Measurements from ENCODE around the gene POU4F1. TPM values are rescaled to one million over a fixed set of nuclear protein-coding genes. Genes with fewer than 3 reads are reported as not detected.
A peak's percentile ranks its signal among the peaks of the same experiment; 100 is the strongest.
"Not testable (repeated sequence)": the region's sequence is repeated elsewhere in the genome, so short reads cannot be mapped to it uniquely, and the experiment has no call there.

Gene POU4F1, protein sequence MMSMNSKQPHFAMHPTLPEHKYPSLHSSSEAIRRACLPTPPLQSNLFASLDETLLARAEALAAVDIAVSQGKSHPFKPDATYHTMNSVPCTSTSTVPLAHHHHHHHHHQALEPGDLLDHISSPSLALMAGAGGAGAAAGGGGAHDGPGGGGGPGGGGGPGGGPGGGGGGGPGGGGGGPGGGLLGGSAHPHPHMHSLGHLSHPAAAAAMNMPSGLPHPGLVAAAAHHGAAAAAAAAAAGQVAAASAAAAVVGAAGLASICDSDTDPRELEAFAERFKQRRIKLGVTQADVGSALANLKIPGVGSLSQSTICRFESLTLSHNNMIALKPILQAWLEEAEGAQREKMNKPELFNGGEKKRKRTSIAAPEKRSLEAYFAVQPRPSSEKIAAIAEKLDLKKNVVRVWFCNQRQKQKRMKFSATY
- total RNA-seq: under 0.01 TPM in 2 replicates

- peak; percentile 28 to 72 for DNase-seq (ENCODE audit: low read depth in 2 of 2)
Measured at GRCh38 chr13:78603240-78603957, at the start of gene POU4F1. TSS of gene POU4F1 (minus strand) at chr13:78603552. CDS start at chr13:78603326, 226 bp downstream.

DNA sequence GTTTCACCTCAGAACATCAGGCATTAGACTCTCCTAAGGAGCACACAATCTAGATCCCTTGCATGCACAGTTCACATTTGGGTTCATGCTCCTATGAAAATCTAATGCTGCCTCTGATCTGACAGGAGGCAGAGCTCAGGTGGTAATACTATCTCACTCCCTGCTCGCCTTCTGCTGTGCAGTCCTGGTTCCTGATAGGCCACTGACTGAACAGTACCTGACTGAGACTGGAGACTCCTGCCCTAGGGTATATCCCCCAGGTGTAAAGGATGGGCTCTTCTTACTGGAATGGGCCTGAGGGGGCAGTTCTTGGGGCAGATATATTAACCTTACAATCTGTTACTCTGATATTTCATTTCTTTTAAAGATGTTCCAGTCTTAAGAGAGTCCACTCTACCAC is 49.3 kb upstream of the POU4F1 start:
- DNase-seq (ENCODE audit: low read depth in 2 of 2): no peak

DNA sequence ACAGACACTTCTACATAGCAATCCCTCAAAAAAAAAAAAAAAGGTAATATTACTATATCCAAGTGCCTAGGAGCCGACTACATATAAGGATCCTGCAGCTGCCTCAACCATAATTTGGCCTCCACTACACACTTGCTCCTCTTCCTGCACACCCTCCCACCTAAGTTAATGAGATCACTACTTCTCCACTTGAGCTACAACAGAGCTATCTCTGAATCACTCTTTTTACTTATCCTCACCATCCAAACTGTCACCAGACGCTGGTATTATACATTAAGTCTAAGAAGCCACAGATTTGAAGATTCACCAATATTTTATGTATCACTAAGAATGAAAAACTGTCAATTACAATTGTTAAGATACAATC is 47.3 kb upstream of the POU4F1 start:
- no peak for DNase-seq (ENCODE audit: low read depth in 2 of 2)

DNA sequence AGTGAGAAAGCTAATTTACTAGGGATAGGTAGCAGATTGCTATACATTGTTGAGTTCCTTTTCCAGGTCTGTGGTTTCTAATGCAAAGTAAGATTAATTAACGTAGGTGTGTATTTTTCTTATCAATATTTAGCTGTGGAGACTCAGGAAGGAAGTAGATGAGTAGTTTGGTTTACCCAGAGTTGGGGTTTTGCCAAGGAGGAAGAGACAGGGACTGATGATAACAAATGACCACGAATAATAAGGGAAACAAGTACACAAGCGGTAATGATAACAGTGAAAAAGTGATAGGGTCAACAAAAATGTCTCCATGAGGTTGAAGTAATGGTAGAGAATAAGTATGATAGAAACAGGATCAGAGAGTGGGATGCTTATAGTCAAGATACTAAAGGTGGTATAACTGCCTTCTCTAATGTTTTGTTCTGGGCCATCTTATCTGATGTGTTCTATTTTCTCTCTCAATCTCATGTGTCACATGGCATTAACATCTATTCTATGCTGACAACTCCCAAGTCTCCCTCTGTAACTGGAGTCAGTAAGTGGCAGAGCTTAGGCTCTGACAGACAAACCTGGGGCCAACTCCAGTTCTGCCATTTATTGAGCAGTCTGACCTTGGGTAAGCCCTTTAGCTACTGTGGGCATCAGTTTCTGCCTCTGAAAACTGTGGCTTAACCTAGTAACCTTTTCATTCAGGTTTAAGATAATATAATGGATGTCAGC is 46.8 kb upstream of the POU4F1 start:
- peak; percentile 72 to 78 for DNase-seq (ENCODE audit: low read depth in 2 of 2)

DNA sequence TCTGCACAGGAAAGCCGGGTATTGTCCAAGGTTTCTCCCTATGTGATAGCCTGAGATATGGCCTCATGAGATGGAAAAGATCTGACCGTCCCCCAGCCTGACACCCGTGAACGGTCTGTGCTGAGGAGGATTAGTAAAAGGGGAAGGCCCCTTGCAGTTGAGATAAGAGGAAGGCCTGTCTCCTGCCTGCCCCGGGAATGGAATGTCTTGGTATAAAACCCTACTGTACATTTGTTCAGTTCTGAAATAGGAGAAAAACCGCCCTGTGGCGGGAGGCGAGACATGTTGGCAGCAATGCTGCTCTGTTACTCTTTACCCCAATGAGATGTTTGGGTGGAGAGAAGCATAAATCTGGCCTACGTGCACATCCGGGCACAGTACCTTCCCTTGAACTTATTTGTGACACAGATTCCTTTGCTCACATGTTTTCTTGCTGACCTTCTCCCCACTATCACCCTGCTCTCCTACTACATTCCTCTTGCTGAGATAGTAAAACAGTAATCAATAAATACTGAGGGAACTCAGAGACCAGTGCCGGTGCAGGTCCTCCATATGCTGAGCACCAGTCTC is 43.8 kb upstream of the POU4F1 start:
- DNase-seq (ENCODE audit: low read depth in 2 of 2): not testable (repeated sequence)

DNA sequence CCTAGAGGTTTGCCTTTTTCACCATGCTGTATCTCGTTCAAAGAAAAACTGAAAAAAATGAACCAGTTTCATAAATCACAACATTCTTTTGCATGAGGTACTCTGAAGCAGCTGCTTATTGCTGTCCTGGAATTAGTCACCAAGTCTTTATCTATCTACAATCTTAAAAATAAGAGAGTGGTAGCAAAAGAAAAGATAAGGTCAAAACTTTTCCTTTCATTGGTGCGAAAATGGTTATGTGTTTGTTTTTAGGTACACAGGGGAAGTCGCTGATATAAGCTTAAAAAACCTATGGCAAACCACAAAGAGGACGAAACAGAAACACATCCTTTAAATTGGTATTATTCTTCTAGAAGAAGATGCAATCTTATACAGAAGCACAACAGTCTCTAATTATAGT is 34.9 kb upstream of the POU4F1 start:
- DNase-seq (ENCODE audit: low read depth in 2 of 2): no peak

- no peak for DNase-seq (ENCODE audit: low read depth in 2 of 2)
Measured at GRCh38 chr13:78636495-78636894, 33.1 kb upstream of the POU4F1 start.

GRCh38 chr13:78632996-78633395 is 29.6 kb upstream of the POU4F1 start:
- no peak for DNase-seq (ENCODE audit: low read depth in 2 of 2)

GRCh38 chr13:78631077-78631476 is 27.7 kb upstream of the POU4F1 start:
- no peak for DNase-seq (ENCODE audit: low read depth in 2 of 2)

- no peak for DNase-seq (ENCODE audit: low read depth in 2 of 2)
Measured at GRCh38 chr13:78630511-78630910, 27.2 kb upstream of the POU4F1 start.

DNA sequence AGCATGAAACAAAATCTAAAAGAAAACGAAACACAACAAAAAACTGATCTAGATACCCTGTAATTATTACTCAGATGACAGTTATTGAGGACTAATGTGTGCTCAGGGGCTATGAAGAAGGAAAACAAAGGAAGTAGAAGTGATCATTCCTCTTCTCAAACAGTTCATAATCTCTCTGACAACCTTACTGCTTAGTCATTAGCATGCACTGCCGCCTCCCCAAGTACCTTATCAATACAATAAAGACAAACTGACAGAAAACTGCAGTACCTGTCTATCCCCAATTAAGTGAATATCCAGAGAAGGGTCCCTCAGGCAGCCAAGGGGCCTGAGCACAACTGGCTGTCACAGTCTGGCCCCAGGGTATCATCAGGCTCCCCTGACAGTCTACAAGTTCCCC is 22.0 kb upstream of the POU4F1 start:
- no peak for DNase-seq (ENCODE audit: low read depth in 2 of 2)

GRCh38 chr13:78623132-78623531 is 19.8 kb upstream of the POU4F1 start:
- no peak for DNase-seq (ENCODE audit: low read depth in 2 of 2)

DNA sequence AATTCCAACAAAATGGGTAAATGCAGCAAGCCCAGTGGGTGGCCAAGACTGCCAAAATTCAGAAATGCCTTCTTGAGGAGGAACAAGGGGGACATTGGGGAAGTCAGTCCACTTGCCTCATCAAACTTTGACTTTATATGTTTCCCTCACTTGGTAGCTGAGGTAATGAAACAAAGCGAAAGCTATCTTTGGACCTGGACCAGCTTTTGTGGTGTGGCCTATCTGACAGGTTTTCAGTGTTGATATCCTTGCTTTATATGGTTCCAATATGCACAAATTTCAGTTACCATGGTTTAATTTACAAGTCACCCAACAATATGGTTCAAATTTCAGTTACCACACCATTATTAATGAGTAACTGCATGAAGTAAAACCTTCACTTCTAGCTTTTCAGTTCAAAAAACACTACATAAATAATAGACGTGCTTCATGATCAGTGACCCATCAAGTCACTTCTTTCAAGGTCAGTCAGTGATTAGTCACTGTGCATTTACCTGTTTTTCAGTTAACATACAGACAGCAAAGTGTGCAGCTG is 17.7 kb upstream of the POU4F1 start:
- no peak for DNase-seq (ENCODE audit: low read depth in 2 of 2)

DNA sequence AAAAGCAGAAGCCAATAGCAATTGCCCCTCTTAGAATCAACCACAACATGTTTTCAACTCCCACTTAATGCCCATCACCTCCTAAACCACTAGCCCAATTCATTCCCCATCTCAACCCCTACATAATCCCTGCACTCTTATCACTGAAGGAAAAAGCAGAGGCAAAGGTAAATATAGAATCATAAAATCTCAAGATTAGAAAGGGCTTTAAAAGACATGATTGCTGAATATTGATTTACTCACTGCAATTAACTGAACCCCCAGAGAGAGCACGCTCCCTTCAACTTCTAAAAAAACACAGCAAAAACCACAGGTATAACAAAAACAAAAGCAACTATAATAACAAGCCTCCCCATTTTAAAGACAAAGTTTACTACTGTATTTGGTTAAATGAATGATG is 15.1 kb upstream of the POU4F1 start:
- DNase-seq (ENCODE audit: low read depth in 2 of 2): no peak

- no peak for DNase-seq (ENCODE audit: low read depth in 2 of 2)
Measured at GRCh38 chr13:78611040-78611439, 7.7 kb upstream of the POU4F1 start.

DNA sequence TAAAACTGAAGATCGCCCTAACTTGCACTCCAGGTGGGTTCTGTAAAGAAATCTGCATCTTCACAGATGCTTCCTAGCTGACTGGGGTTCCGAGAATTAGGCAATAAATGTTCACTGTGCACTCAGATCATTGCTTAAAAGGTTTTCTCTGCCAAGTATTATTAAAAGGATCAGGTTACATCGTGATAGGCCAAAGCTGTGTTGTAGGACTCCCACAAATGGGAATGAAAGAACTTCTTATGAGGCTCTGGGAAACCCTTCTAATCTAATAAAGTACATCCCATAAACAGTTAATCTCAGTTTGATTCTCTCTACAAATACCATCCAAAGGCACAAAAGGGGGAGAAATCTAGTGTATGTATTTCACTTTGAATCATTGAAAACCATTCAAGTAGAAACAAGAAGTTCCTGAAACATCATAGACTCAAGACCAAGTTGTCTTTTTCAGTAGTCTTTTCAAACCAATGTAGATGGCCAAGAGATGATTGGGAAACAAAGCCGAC is 7.1 kb upstream of the POU4F1 start:
- no peak for DNase-seq (ENCODE audit: low read depth in 2 of 2)

DNA sequence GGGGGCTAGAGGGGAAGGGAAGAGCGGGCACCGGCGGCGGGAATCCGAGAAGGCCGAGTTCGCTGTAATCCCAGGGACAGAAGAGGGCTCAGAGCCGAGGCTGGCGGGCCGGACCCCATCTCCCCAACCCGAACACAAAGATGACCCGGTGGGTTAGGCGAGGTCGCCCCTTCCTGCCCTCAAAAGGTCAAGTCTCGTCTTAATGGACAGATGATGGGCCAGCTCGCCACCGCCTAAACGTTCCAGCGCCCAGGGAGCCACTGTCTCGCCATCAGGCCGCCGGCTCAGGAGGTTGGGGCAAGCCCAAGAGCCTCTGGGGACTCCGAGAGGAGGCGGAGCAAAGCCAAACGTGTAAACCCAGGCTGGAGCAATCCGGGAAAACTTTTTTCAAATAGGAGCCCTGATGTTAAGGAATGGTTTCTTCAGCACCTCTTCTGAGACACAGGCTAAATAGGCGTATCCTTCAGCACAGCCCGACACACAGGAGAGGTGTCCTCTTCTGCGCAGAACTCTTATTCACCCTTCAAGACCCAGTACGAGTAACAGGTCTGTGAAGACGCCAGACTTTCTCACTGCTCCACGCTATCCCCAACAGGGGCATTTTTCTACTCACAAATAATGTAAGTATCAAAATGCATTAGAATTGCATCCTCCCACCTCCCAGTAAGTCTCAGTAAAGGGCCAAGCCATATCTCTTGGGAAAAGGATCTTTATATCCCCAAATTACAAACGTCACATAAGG is 6.3 kb upstream of the POU4F1 start:
- no peak for DNase-seq (ENCODE audit: low read depth in 2 of 2)

DNA sequence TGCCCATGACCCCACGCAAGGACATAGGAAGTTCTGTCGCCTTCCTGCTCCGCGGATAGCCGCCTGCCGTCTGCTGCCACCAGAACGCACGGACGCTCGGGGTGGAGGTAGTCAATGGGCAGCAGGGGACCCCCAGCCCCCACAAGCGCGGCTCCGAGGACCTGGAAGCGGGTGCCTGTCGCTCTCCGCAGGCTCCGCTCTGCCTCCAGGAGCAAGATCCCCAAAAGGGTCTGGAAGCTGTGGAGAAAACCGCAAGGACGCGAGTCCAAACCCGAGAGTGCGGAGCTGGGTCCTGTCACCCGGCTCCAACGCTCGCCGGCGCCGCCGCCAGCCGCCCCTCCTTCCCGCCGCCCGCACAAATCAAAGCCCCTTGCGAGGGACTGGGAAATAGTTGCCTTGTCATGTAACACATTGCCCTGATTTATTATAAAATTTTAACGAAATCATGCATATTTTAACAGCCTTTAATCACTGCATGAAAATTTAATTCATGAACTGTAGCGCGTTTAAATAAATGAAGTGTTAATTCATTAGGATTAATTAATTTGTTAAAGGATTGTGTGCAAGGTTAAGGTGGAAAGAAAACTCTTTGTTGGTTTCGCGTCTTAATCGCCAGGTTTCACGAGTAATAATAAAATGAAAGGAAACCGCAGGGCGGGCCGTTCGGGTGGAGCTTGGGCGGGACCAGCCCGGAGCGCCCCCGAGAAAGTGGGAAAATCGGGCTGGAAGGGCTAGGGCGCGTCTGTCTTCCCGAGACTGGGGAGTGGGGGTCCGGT is 5.5 kb upstream of the POU4F1 start:
- DNase-seq (ENCODE audit: low read depth in 2 of 2): no peak

DNA sequence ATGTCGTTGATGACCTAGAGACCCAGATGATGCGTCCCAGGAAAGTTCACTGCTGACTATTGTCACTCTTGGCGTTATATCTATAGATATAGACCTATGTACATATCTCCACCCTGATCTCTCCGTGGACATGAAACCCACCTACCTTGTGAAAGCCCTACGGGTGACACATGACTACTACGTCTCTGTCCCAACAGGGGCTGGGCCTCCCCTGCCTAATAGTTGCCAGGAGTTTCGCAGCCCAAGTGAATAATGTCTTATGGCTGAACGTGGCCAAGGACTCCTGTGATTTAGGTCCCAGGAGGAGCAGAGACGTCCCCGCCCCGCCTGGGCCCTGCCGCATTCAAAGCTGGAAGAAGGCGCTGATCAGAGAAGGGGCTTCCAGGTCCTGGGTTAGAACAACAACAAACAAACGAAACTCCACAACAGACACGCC is 4.9 kb upstream of the POU4F1 start:
- DNase-seq (ENCODE audit: low read depth in 2 of 2): no peak

All from dermis microvascular lymphatic vessel endothelial cell (primary cell).